HG02840 (cell line): ENCODE measurements around the gene TMEM45B.
"Not testable (repeated sequence)": the region's sequence is repeated elsewhere in the genome, so short reads cannot be mapped to it uniquely, and the experiment has no call there.

ENCODE experiments used
- ATAC-seq: cut with Tn5 transposase; IDR thresholded peaks from one replicate; pipeline ENCODE4 v1.9.1; 2021; ENCODE audit warnings: mild to moderate bottlenecking, moderate library complexity, moderate number of reproducible peaks; ENCODE audit not compliant: unreplicated experiment, low FRiP score

The TMEM45B gene

DNA sequence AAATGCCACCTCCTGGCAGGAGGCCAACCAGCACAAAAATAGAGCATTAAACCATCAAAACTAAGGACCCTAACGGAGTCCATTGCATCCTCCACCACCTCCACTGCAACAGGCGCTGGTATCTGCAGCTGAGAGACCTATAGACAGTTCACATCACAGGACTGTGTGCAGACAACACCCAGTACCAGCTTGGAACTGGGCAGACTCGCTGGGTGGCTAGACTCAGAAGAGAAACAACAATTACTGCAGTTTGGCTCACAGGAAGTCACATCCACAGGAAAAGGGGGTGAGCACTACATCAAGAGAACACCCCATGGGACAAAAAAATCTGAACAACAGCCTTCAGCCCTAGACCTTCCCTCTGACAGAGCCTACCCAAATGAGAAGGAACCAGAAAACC, 11.6 kb upstream of the TMEM45B start:
- no peak for ATAC-seq

DNA sequence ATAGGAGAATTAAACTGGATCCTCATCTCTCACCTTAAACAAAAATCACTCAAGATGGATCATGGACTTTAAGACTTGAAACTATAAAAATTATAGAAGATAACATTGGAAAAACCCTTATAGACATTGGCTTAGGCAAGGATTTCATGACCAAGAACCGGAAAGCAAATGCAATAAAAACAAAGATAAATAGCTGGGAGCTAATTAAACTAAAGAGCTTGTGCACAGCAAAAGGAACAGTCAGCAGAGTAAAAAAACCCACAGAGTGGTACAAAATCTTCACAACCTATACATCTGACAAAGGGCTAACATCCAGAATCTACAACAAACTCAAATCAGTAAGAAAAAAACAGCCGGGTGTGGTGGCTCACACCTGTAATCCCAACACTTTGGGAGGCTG, 7.4 kb upstream of the TMEM45B start:
- not testable (repeated sequence) for ATAC-seq

DNA sequence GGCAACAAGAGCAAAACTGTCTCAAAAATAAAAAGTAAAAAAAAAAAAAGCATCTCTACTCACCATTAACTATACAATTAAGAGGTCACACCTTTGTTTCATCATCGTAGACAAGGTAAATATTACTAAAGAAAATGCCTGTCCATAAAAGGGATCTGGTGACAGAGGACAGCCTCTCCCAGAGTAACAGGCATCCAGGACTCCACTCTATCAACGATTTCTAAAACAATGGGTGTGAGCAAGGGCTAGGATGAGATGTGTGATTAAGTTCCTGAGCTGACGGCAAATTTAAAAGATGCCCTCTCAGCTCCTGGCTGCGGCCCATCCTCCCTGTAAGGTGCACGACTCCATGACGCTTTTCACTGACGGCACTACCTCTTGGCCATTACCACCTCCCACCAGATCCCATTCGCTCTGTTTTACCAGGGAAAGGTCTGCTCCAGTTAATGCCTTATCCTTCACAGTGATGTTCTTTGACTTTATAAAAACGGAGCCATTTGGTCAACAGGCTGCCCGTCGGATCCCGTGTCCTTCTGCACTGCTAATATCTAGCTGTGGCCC, 2.3 kb upstream of the TMEM45B start:
- ATAC-seq: no peak

DNA sequence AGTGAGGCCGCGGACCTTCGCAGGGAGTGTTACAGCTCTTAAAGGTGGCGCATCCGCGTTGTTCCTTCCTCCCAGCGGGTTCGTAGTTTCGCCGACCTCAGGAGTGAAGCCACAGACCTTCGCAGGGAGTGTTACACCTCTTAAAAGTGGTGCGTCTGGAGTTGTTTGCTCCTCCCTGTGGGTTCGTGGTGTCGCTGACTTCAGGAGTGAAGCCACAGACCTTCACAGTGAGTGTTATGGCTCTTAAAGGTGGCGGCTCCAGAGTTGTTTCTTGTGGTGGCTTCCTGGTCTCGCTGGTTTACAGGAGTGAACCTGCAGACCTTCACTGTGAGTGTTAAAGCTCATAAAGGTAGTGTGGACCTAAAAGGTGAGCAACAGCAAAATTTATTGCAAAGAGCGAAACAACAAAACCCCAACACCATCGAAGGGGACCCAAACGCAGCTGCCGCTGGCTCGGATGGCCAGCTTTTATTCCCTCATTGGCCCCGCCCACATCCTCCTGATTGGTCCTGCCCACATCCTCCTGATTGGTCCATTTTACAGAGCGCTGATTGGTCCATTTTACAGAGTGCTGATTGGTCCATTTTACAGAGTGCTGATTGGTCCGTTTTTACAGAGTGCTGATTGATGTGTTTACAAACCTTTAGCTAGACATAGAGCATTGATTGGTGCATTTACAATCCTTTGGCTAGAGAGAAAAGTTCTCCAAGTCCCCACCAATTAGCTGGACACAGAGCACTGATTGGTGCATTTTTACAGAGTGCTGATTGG, 1.2 kb upstream of the TMEM45B start:
- ATAC-seq: no peak

DNA sequence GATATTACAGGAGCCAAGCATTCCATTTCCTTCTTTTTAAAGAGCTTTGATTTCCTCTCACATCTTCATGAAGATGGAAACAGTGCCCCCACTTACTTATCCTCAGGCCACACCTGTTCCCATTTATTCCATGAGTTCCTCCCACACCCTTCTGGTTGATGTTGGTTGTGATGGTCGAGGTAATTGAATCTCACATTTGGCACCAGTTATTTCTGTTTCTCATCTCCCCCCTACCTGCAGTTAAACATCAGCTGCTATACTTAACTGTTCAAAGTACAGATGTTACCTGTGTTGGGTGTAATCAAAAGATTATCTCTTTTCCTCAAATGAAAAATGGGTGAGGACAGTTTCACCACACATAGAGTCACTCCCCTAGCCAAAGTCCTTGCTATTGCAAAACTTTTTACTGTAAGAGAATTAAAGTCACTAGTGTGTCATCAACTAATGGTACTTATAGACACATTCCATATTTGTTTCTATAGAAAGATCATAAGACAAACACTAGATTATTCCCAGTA, 1.9 kb downstream of the TMEM45B start:
- no peak for ATAC-seq

DNA sequence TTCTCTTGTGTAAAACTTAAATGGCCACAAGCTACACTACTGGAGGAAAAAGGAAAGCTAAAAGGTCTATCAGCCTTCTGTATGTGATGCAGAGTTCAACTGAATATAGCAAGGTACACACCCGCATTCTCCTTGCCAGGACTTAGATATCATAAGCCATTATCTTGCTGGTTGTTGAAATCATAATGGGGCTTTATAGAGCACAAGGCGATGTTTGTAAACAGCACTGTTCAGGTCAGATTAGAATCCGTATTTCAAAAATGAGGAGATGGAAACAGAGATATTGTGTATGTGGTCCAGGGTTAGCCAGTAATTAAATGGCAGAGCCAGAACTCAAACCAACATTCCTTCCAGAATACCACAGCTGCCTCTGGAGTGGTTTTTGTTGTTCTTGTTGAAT, 2.6 kb downstream of the TMEM45B start:
- ATAC-seq: not testable (repeated sequence)

DNA sequence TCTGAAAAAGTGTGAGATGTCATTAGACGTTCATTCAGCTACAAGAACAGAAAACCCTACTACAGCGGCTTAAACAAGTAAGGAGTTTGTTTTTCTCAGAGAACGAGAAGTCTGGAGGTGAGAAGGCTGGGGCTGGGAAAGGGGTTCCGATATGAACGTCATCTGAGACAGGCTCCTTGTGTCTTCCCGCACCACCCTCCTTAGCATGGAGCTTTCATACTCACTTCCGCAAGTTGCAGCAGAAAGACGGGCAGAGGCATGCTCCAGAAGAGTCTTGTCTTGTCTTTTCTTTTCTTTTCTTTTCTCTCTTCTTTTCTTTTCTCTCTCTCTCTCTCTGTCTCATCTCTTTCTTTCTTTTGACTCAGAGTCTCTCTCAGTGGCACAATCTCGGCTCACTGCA, 3.6 kb downstream of the TMEM45B start:
- no peak for ATAC-seq

DNA sequence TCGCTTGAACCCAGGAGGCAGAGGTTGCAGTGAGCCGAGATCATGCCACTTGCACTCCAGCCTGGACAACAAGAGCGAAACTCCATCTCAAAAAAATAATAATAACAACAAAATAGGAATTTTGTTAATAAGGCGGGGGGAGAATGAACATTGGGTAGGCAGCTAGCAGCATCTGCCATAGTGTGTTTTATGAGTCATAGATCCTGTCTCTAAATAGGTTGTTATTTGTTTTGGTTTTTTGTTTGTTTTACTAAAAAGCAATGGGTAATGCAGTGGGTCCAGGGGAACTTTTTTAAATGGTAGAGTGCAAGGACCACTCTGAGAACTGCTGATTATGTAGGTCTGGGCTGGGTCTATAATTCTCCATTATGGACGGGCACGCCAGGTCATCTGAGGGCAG, 4.6 kb downstream of the TMEM45B start:
- ATAC-seq: not testable (repeated sequence)

DNA sequence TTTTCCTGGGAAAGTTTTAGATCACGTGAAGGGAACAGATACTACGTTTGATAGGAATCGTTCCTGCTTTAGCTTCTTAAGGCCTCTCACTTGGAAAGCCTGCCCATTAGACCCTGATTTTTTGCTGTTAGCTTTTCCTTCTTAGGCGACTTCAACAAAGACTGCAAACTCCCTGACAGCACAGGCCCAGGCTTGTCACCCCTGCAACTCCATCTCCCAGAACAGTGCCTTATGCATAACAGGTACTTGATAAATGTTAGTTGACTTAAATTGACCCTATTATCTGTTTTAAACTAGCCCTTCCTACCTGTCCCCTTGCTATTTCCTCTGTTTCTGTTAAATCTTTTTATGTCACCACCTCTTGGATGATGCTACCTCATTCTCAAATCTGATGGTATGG, 7.6 kb downstream of the TMEM45B start:
- ATAC-seq: not testable (repeated sequence)

DNA sequence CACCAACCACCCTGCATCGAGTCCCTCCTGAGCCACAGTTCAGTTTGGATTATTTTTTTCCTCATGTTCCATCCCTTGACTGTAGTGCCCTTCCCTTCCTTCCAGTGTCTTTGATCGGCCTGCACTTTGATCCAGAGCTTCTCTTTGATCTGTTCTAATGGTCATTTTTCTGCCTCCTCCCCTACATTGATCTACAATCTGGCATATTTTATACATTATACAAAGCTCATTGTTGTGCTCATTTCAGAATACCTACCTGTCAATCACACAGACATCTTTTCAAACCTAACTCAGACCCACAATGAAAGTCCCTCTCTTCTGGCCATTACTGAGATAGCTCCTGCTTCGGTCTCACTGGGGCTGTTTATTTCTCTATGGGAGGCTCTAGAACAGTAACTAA, 8.2 kb downstream of the TMEM45B start:
- not testable (repeated sequence) for ATAC-seq

DNA sequence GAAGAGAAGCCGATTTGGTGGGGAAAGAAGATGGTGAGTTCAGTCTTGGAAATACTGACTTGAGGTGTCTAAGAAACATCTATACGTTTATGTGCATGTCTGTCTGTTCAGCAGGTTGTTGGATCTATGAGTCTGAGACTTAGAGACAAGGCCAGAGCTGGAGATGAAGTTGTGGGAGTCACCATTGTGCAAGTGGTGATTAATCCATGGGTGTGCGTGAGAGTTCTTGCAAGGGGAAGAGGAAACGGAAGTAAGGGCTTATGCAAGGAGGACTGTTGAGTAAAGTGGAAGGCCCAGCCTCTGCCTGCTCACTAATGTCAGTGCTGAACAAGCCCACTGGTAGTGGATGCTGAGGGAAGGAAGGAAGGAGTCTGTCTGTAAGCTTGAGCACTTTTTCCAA, 9.7 kb downstream of the TMEM45B start:
- no peak for ATAC-seq

DNA sequence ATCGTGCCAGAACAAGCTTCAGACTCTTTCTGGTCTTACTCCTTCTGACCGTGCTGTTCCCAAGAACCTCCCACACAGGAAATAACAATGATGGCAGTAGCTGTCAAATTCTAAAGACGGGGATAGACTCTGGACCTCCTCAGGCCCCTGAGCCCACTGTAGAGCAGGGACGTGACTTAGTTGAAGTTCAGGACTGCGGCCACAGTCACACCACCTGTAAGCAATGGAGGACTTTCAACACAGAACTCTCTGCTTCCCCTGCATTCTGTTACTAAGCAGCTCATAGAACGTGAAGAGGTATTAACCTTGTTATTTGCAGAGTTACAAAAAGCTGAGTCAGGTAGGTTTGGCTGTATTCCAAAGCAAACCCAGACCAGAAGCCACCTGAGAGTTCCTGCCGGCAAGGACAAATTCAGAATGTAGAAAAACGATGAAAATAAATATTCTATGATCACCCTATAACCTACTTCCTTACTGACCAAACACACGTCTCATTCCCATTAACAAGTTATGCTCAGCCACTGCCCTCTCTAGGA, 12.7 kb downstream of the TMEM45B start:
- ATAC-seq: no peak

DNA sequence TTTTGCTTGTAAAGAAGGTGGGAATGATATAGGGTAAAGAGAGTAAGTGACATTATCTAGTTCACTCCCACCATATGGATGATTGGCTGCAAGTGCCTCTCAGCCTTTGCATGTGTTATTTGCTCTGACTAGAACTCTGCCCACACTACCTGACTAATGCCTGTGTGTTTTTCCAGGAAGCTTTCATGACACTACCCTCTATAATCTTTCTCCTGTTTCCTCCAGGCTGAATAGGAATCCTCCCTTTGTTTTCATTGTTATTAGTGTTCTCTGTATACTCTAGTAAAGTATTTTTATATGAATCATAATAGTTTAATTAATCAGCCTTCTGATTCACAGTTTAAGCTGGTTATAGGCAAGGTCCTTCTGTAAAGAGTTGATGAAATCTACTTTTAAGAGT, 13.8 kb downstream of the TMEM45B start:
- ATAC-seq: not testable (repeated sequence)

DNA sequence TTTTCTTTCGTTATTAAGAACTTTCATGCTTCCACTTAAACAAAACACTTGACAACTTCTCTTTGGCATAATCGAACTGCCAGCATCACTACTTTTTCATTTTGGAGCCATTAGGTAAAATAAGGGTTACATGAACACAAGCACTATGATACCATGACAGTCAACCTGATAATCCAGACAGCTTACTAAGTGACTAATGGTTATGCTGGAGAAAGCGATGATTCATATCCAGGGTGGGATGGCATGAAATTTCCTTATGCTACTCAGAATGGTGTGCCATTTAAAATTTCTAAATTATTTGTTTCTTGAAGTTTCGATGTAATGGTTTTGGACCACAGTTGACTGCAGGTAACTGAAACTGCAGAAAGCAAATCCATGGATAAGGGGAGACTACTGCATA, 15.6 kb downstream of the TMEM45B start:
- not testable (repeated sequence) for ATAC-seq

DNA sequence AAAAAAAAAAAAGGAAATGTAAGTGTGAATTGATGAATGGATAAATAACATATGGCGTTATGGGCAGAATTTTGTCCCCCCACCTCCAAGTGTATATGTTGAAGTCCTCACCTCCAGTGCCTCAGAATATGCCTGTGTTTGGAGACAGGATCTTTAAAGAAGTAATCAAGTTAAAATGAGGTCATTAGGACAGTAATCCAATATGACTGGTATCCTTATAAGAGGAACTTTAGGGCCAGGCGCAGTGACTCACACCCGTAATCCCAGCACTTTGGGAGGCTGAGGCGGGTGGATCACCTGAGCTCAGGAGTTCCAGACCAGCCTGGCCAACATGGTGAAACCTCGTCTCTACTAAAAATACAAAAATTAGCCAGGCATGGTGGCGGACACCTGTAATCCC, 17.6 kb downstream of the TMEM45B start:
- not testable (repeated sequence) for ATAC-seq

DNA sequence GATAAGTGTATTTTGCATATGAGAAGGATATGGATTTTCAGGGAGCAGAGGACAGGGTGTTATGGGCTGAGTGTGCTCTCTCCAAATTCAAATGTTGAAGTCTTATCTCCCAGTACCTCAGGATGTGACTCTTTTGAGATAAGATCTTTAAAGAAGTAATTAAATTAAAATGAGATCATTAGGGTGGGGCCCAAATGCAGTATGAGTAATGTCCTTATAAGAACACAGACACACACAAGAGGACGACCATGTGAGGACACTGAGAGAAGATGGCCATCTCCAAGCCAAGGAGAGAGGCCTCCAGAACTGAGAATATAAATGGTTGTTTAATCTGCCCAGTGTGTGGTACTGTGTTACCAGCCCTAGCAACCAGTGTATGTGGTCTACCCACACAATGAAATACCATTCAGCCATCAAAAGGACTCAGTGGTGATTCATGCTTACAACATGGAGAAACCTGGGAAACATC, 20.8 kb downstream of the TMEM45B start:
- ATAC-seq: not testable (repeated sequence)

DNA sequence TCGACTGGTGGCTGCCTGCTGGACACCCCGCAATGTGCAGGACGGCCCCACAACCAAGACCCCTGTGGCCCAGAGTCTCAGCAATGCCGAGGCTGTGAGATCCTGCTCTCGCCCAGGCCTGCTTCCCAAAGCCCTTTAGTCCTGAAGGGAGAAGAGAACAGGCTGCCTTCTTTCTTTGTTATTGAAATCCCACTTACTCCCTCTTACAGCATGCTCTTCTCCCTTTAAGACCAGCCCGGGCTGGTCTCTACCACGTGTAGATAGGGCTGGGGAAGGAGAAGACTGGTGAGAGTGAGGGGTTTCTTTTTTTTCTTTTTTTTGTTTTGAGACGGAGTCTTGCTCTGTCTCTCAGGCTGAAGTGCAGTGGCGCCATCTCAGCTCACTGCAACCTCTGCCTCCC, 21.3 kb downstream of the TMEM45B start:
- no peak for ATAC-seq

DNA sequence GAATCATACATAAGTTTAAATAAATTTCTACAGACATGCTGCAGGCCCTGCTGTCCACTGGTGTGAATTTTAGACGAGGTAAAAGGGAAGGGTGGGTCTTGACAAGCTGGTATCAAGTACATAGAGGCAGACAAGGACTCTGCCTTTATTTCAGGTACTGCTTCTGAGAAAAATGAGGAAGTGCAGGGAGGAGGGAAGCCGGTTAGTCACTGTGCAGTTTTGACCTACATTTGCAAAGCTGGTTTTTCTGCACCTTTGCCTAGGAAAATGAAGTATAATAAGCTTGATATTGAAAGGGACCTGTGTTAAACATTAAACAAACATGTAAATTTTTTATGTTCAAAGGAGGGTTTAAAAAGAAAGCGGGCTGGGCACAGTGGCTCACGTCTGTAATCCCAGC, 24.6 kb downstream of the TMEM45B start:
- no peak for ATAC-seq

DNA sequence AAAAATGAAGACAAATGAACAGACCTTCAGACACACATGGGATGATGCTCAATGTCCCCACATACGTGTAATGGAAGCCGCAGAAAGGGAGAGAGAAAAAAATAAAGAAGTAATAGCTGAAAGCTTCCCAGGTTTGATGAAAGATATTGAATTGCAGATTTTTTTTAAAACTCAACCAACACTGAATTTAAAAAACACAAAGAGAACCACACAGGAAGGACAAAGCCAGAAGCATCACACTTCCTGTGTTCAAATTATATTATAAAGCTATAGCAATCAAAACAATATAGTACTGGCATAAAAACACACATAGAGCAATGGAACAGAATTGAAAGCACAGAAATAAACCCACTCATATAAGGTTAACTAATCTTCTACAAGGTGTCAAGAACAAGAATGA, 26.5 kb downstream of the TMEM45B start:
- ATAC-seq: no peak

DNA sequence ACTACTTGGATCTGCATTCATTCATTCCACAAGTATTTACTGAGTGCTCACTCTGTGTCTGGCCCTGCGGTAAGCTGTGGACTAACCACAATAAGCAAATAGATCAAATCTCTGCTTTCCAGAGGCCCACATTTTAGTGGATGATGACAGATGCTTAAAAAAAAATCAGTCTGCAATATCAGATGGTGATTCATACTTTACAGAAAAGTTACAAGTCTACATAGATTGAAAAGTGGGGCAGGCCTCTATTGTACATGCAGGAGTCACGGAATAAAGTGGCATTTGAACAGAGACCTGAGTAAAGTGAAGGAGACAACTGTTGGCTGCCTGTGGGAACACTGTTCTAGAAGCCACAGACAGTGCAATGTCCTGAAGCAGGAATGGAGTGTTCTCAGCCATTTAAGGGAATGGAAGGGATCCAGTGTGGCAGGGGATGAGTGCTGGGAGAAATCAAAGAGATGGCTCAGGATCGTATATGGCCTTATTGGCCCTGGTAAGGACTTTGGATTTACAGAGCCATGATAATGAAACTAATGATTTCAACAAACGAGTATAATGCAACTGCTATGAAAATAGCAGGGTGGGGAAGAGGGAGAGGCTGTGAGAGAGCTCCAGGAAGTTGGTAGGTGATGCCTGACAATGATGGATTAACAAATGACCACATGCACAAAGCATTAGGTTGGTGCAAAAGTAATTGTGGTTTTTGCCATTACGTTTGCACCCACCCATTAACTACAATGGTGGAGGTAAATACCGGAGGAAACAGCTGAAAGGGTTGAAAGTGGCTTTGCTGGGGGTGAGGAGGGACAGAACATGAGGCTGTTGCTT, 31.1 kb downstream of the TMEM45B start:
- no peak for ATAC-seq

DNA sequence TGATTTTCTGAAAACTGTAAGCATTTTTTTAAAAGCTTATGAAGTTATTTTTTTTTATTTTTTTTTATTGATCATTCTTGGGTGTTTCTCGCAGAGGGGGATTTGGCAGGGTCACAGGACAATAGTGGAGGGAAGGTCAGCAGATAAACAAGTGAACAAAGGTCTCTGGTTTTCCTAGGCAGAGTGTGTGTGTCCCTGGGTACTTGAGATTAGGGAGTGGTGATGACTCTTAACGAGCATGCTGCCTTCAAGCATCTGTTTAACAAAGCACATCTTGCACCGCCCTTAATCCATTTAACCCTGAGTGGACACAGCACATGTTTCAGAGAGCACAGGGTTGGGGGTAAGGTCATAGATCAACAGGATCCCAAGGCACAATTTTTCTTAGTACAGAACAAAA, 31.7 kb downstream of the TMEM45B start:
- ATAC-seq: not testable (repeated sequence)
